GM19025 (cell line): ENCODE measurements around the gene DUSP9.
"Not testable (repeated sequence)": the region's sequence is repeated elsewhere in the genome, so short reads cannot be mapped to it uniquely, and the experiment has no call there.

Experiments
- ATAC-seq: cut with Tn5 transposase; IDR thresholded peaks from one replicate; pipeline ENCODE4 v1.9.1; 2021; ENCODE audit warnings: mild to moderate bottlenecking, low read depth, moderate library complexity; ENCODE audit not compliant: unreplicated experiment

The DUSP9 gene

GRCh38 chrX:153646620-153647373 lies at the start of gene DUSP9:
DUSP9 (plus strand) TSS chrX:153647203; CDS start chrX:153647954, 751 bp downstream.
- ATAC-seq: no peak

- peak; percentile 51 for ATAC-seq
Measured at GRCh38 chrX:153598541-153599191, 48.3 kb upstream of the DUSP9 start, which contains the start of gene CCNQ. CCNQ (minus strand) TSS chrX:153599139; CDS start chrX:153599073, 66 bp downstream.

- peak; percentile 84 for ATAC-seq
Measured at GRCh38 chrX:153599192-153600031, 47.6 kb upstream of the DUSP9 start.

- no peak for ATAC-seq
Measured at GRCh38 chrX:153600032-153600373, 47.0 kb upstream of the DUSP9 start.

- no peak for ATAC-seq
Measured at GRCh38 chrX:153600921-153601320, 46.1 kb upstream of the DUSP9 start.

- ATAC-seq: no peak
Measured at GRCh38 chrX:153601511-153602110, 45.4 kb upstream of the DUSP9 start.

GRCh38 chrX:153602601-153603000 lies 44.4 kb upstream of the DUSP9 start:
- no peak for ATAC-seq

GRCh38 chrX:153603131-153603656 lies 43.8 kb upstream of the DUSP9 start:
- ATAC-seq: no peak

GRCh38 chrX:153604666-153605380 lies 42.2 kb upstream of the DUSP9 start:
- ATAC-seq: not testable (repeated sequence)

- no peak for ATAC-seq
Measured at GRCh38 chrX:153606503-153606902, 40.5 kb upstream of the DUSP9 start.

GRCh38 chrX:153608376-153608775 lies 38.6 kb upstream of the DUSP9 start:
- ATAC-seq: no peak

GRCh38 chrX:153608806-153609205 lies 38.2 kb upstream of the DUSP9 start:
- no peak for ATAC-seq

- ATAC-seq: no peak
Measured at GRCh38 chrX:153609917-153610835, 36.8 kb upstream of the DUSP9 start.

- ATAC-seq: no peak
Measured at GRCh38 chrX:153610836-153611213, 36.2 kb upstream of the DUSP9 start.

GRCh38 chrX:153611298-153612095 lies 35.5 kb upstream of the DUSP9 start:
- no peak for ATAC-seq

- ATAC-seq: no peak
Measured at GRCh38 chrX:153612413-153612812, 34.6 kb upstream of the DUSP9 start.

- ATAC-seq: no peak
Measured at GRCh38 chrX:153614818-153615217, 32.2 kb upstream of the DUSP9 start.

- no peak for ATAC-seq
Measured at GRCh38 chrX:153620576-153620975, 26.4 kb upstream of the DUSP9 start.
